PC-9 (cell line): ENCODE measurements around the gene ST8SIA4.

Experiments used
- CTCF ChIP-seq: fragments of 200-600 bp; sonication (generic); conservative IDR thresholded peaks from 2 replicates; pipeline ENCODE4 v1.6.1; 2017; ENCODE audit warnings: mixed run types, antibody characterized with exemption, mild to moderate bottlenecking, moderate library complexity
- EZH2 ChIP-seq: fragments of 200-600 bp; sonication (generic); IDR thresholded peaks from 2 replicates; pipeline ENCODE4 v1.8.0; 2017; ENCODE audit warnings: antibody characterized with exemption, low read depth

GRCh38 chr5:100827481-100827889, 75.6 kb downstream of the ST8SIA4 start:
- TF ChIP-seq CTCF (no peak), EZH2 (no peak)
